Measurements from ENCODE around the gene AFM. TPM values are rescaled to one million over a fixed set of nuclear protein-coding genes. Genes with fewer than 3 reads are reported as not detected.

The AFM gene
- total and polyA plus RNA-seq, 2 donors (not counting 3 experiments of a cell fraction or from before 2014, with no cell fraction given): not detected

- CTCF ChIA-PET: no interaction called here
- TF ChIP-seq JUN (IDR thresholded peaks at IDR 0.05; ENCODE audit: borderline replicate concordance, insufficient read depth, insufficient read length, low read depth) (no peak), GATA2 (IDR thresholded peaks at IDR 0.05; ENCODE audit: insufficient read depth, insufficient read length, low read depth, low read length) (no peak), FOS (IDR thresholded peaks at IDR 0.05; ENCODE audit: borderline replicate concordance, insufficient read depth, low read length) (no peak), MYC (IDR thresholded peaks at IDR 0.05; ENCODE audit: low read depth, low read length) (no peak), MAX (IDR thresholded peaks at IDR 0.05; ENCODE audit: insufficient read depth, insufficient read length) (no peak), CTCF (IDR thresholded peaks at IDR 0.05; ENCODE audit: extremely low read depth in 1 of 2, insufficient read depth in 1 of 2, low read depth in 1 of 2, low read length in 2 of 2) (no peak), EZH2 (IDR thresholded peaks at IDR 0.05; ENCODE audit: borderline replicate concordance, low read depth, low read length, severe bottlenecking) (no peak), POLR2AphosphoS5 (IDR thresholded peaks at IDR 0.05; ENCODE audit: insufficient read depth, low read depth, low read length) (no peak), POLR2A (IDR thresholded peaks at IDR 0.05; ENCODE audit: low read depth, low read length) (no peak)
- no peak overlapping the region for H3K4me3 ChIP-seq (replicated peaks in 1 of 3; ENCODE audit: insufficient read depth in 1 of 3, low read depth in 1 of 3, low read length in 3 of 3)
- dilution Hi-C loops (cut with MboI; ENCODE audit: extremely low pct_ligation_motif_present, low sequenced_read_pairs): no loop called here
- H3K79me2 ChIP-seq (ENCODE audit: control insufficient read depth, insufficient read depth, low read length): no peaks in the 10 kb centered on the region
- no peaks in the 10 kb centered on the region for H3K9me1 ChIP-seq (replicated peaks; ENCODE audit: control insufficient read depth, extremely low read depth, insufficient read depth, low read length)
- H3K27me3 ChIP-seq (ENCODE audit: control insufficient read depth in 2 of 2, insufficient read depth in 2 of 2, low read length in 2 of 2): peaks cover 0 to 2% of the 10 kb centered on the region in 2 experiments
- H3K4me2 ChIP-seq (ENCODE audit: insufficient read depth, low read length): no peak overlapping the region
- no peaks in the 10 kb centered on the region for H3K4me1 ChIP-seq (ENCODE audit: control insufficient read depth, extremely low read depth, insufficient read depth, low read length)
- H4K20me1 ChIP-seq (replicated peaks; ENCODE audit: control insufficient read depth, extremely low read depth, insufficient read depth, low read length): no peaks in the 10 kb centered on the region
- no peak for FAIRE-seq
- no peak for DNase-seq (ENCODE audit: low read depth, low spot score)
- POLR2A ChIA-PET: no interaction called here
- H2AFZ ChIP-seq (ENCODE audit: low read depth, low read length): no peak overlapping the region
- H3K36me3 ChIP-seq (ENCODE audit: control insufficient read depth in 2 of 2, extremely low read depth in 1 of 2, insufficient read depth in 2 of 2, low read length in 2 of 2): no peaks in the 10 kb centered on the region
- H3K9ac ChIP-seq (replicated peaks; ENCODE audit: extremely low read depth, insufficient read depth, low read length): no peak overlapping the region
- no peaks in the 10 kb centered on the region for H3K9me3 ChIP-seq (replicated peaks; ENCODE audit: control insufficient read depth, insufficient read depth, low read length)
- intact Hi-C loops (cut with micrococcal nuclease): no loop called here
- no TSS peak for BruUV-seq (replicated peaks)
- H3K27ac ChIP-seq (ENCODE audit: insufficient read depth, low read depth, low read length): no peak overlapping the region
These were observed 26.0 kb downstream of the AFM start for GRCh38 chr4:73507541-73507940.

All from endothelial cell of umbilical vein (primary cell).